HFFc6 (cell line): Measurements from ENCODE around the gene CFI. TPM values are rescaled to one million over a fixed set of nuclear protein-coding genes. Genes with fewer than 3 reads are reported as not detected.

ENCODE experiments used
- DNase-seq: peaks from one replicate; pipeline ENCODE4 v3.0.0-alpha.2; 2018
- H3K27ac Mint-ChIP-seq: 2 replicates; pipeline ENCODE4 v1.8.0; 2020; ENCODE audit warnings: mild to moderate bottlenecking, mixed read lengths
- H3K27me3 Mint-ChIP-seq: 2 replicates; pipeline ENCODE4 v1.8.0; 2021; ENCODE audit warnings: mild to moderate bottlenecking, moderate library complexity, mixed read lengths; ENCODE audit not compliant: insufficient read depth
- H3K36me3 Mint-ChIP-seq: 2 replicates; pipeline ENCODE4 v1.8.0; 2021; ENCODE audit warnings: low read depth, mixed read lengths
- H3K4me1 Mint-ChIP-seq: 2 replicates; pipeline ENCODE4 v1.8.0; 2020; ENCODE audit warnings: low read depth, mixed read lengths
- H3K4me3 Mint-ChIP-seq: 2 replicates; pipeline ENCODE4 v1.8.0; 2020; ENCODE audit warnings: mild to moderate bottlenecking, moderate library complexity, mixed read lengths
- H3K9me3 Mint-ChIP-seq: 2 replicates; pipeline ENCODE4 v1.8.0; 2020; ENCODE audit warnings: mild to moderate bottlenecking, mixed read lengths
- total RNA-seq, 6 experiments: library from RNA; stranded (reverse); fragmentation: NEBNext Ultra II Directional; extraction: Animal tissue kit (Norgen Biotek cat#: 25700); gene quantifications; 2 replicates in 1 of 6; 3 replicates in 5 of 6; pipeline ENCODE4 v1.2.3, GENCODE V29; 2021
- TF ChIP-seq, protein P1 (sequence below): fragments of 200-600 bp; sonication (generic); IDR thresholded peaks from 2 replicates; pipeline ENCODE4 v1.5.0; 2021; ENCODE audit warnings: antibody characterized with exemption, mild to moderate bottlenecking

The CFI gene
- total RNA-seq, 6 experiments from 2014 or later, result not detected

DNA sequence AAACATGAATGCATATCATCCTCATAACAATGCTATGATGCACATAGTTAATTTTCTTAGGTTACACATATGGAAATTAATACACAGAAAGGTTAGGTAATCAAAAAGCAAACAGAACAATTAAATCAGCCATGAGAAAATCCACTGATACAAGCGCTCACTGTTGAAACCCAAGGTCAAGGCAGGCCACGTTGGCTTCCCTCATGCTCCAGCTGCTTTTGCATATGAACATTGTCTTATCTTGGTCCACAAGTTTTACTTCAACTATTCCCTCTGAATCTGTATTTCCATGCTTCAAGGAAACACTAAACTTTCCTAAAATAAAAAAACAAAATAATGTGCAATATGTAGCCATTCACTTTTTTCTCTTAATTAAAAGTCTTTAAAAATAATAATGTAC lies 37.4 kb downstream of the CFI start:
- Mint-ChIP-seq H3K4me3 (no peak overlapping the region), H3K4me1 (no peaks in the 10 kb centered on the region), H3K9me3 (no peaks in the 10 kb centered on the region), H3K27me3 (peaks cover 8% of the 10 kb centered on the region; the same call in 1 of the 2 replicates), H3K27ac (no peak overlapping the region), H3K36me3 (no peaks in the 10 kb centered on the region)
- DNase-seq, result no peak
- TF ChIP-seq, protein P1, sequence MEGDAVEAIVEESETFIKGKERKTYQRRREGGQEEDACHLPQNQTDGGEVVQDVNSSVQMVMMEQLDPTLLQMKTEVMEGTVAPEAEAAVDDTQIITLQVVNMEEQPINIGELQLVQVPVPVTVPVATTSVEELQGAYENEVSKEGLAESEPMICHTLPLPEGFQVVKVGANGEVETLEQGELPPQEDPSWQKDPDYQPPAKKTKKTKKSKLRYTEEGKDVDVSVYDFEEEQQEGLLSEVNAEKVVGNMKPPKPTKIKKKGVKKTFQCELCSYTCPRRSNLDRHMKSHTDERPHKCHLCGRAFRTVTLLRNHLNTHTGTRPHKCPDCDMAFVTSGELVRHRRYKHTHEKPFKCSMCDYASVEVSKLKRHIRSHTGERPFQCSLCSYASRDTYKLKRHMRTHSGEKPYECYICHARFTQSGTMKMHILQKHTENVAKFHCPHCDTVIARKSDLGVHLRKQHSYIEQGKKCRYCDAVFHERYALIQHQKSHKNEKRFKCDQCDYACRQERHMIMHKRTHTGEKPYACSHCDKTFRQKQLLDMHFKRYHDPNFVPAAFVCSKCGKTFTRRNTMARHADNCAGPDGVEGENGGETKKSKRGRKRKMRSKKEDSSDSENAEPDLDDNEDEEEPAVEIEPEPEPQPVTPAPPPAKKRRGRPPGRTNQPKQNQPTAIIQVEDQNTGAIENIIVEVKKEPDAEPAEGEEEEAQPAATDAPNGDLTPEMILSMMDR, result no peak

DNA sequence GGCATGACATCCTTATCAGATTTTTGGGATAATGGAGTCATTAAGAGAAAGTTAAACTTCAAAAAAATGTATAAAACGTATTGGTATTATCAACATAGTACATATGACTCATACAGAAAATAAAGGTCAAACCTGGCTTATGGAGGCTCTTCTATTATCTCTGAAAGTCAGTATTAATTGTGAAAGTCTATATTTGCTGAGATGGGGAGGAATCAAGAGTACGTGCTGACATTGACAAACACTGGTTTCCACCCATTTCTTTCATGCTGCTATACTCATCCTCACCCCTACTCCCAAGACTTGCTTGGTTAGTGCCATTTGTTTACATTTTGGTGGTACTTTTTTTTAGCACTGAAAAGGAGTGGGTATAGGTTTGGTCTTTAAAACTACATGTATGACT lies 41.1 kb downstream of the CFI start:
- peaks cover 8% of the 10 kb centered on the region; the same call in 1 of the 2 replicates for H3K27me3 Mint-ChIP-seq
- TF ChIP-seq, protein P1, result no peak
- no peak overlapping the region for H3K27ac Mint-ChIP-seq
- no peaks in the 10 kb centered on the region for H3K4me1 Mint-ChIP-seq
- no peaks in the 10 kb centered on the region for H3K9me3 Mint-ChIP-seq
- no peak for DNase-seq
- H3K4me3 Mint-ChIP-seq, result no peak overlapping the region
- no peaks in the 10 kb centered on the region for H3K36me3 Mint-ChIP-seq

DNA sequence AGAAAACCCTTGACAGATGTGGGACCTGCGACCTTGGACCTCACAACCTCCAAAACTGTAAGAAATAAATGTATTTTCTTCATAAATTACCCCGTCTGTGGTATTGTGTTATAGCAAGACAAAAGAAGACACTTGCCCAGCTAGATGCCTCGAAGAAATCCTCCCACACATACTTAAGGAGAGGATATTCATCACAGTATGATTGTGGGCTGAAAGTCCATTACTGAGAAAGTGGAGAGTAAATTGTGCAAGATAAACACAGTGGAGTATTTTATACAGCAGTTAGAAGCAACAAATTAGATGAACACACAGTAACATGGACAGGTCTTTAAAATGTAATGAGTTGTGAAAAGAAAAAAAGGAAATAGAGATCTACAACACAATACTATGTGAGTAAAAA lies 46.1 kb downstream of the CFI start:
- no peaks in the 10 kb centered on the region for H3K4me1 Mint-ChIP-seq
- no peak for DNase-seq
- H3K4me3 Mint-ChIP-seq, result no peak overlapping the region
- no peaks in the 10 kb centered on the region for H3K9me3 Mint-ChIP-seq
- no peaks in the 10 kb centered on the region for H3K36me3 Mint-ChIP-seq
- H3K27ac Mint-ChIP-seq, result no peak overlapping the region
- TF ChIP-seq, protein P1, result no peak
- H3K27me3 Mint-ChIP-seq, result no peaks in the 10 kb centered on the region

DNA sequence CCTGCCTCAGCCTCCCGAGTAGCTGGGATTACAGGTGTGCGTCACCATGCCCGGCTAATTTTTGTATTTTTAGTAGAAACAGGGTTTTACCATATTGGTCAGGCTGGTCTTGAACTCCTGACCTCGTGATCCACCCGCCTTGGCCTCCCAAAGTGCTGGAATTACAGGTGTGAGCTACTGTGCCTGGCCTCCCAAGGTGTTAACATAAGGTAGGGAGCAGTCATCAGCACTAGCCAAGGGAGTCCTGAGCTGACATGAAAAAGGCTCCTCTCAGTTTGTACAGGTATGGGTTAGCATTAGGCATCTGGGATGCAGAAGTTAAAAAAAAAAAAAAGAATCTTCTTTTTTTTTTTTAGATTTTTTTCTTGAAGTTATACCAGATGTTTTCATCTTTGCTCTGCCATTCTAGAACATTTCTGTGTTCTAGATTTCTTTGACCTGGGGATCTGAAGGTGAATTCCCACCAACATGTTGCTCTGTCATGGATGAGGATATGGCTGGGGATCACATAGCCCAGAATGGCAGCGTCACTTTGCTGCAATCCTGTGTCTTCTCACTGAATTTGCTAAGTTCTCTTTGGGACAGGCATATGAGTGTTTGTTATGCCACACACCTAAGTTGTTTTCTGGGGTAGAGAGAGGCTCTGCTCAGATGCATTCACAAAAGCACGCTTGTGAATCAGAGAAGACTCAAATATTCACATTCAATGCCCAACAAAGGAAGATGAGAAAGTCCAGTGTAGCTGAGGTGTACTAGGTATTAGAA lies 47.5 kb downstream of the CFI start:
- no peaks in the 10 kb centered on the region for H3K9me3 Mint-ChIP-seq
- H3K36me3 Mint-ChIP-seq, result no peaks in the 10 kb centered on the region
- H3K4me1 Mint-ChIP-seq, result no peaks in the 10 kb centered on the region
- no peak overlapping the region for H3K4me3 Mint-ChIP-seq
- no peak overlapping the region for H3K27ac Mint-ChIP-seq
- TF ChIP-seq, protein P1, result no peak
- H3K27me3 Mint-ChIP-seq, result no peaks in the 10 kb centered on the region; the same call in 1 of the 2 replicates
- no peak for DNase-seq

DNA sequence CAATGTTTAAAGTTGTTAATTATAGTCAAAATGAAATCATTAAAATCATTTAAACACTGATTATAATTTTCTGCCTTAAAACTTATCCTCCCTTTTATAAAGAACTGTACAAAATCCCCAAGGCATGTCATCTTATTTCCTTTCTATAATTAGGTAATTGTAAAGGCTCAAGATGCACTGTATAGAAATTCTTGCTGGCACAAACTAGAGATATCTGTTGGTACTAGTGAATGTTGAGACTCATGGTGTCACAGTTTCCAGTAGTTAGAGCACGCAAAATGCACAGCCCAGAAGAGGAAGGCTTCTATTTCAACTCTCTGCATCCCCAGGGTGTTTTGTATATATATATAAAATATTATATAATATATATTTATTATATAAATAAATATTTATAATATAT lies 49.3 kb downstream of the CFI start:
- Mint-ChIP-seq H3K4me3 (no peak overlapping the region), H3K9me3 (no peaks in the 10 kb centered on the region), H3K36me3 (no peaks in the 10 kb centered on the region), H3K27ac (no peak overlapping the region), H3K4me1 (no peaks in the 10 kb centered on the region), H3K27me3 (peaks cover 4% of the 10 kb centered on the region)
- no peak for DNase-seq
- TF ChIP-seq, protein P1, result no peak
